Peyer's patch (tissue), 4 donors: ENCODE results near the gene NFIL3.
"Not testable (repeated sequence)": the region's sequence is repeated elsewhere in the genome, so short reads cannot be mapped to it uniquely, and the experiment has no call there.

Experiments used
- CTCF ChIP-seq, 6 experiments: fragments of 450-650 bp in 4 of 6; fragments of 200-600 bp in 2 of 6; sonication (generic) in 1 of 6; IDR thresholded peaks; one replicate each; pipeline ENCODE4 v1.5.1; 2017 to 2019; ENCODE audit warnings: antibody characterized with exemption in 6 of 6, mild to moderate bottlenecking in 3 of 6, moderate library complexity in 1 of 6
- POLR2A ChIP-seq, 2 donors: fragments of 450-650 bp; IDR thresholded peaks; one replicate each; pipeline ENCODE4 v1.5.1; 2017; ENCODE audit warnings: antibody characterized with exemption in 2 of 2, mild to moderate bottlenecking in 2 of 2, moderate library complexity in 2 of 2

GRCh38 chr9:91471524-91471923 lies 47.9 kb upstream of the NFIL3 start:
- not testable (repeated sequence) for TF ChIP-seq CTCF, POLR2A (IDR thresholded peaks at IDR 0.05)
